ENCODE results near the gene DDX10. TPM values are rescaled to one million over a fixed set of nuclear protein-coding genes. Genes with fewer than 3 reads are reported as not detected.

DDX10 gene
- total RNA-seq, 4 donors from 2014 or later: 17.0 to 39.0 (median 34.3) TPM

DNA sequence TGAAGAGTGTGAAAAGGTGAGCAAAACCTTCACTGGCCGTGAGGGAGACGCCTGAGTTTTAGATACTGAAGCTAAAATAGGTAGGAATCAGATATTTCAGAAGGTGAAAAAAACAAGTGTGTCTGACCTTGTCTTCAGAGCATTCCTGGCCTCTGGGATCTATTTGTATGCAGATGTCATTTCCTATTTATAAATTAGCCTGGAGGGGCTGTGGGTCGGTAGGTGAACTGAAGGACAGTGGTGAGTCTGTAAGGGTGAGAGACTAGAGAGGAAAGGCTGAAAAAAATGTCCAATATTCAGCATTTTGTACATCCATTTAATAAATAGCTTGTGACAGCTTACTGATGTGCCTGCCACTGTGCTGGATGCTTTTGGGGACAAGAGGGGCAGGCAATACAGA lies 302.1 kb downstream of the DDX10 start:
- intact Hi-C loops (cut with DNase I): no loop called here
- TF ChIP-seq POLR2A (IDR thresholded peaks at IDR 0.05): no peak
- Histone ChIP-seq H3K27ac (no peak overlapping the region), H3K36me3 (no peaks in the 10 kb centered on the region), H3K27me3 (no peaks in the 10 kb centered on the region), H3K9me3 (no peaks in the 10 kb centered on the region), H3K4me3 (replicated peaks in 1 of 3) (no peak overlapping the region), H3K4me1 (no peaks in the 10 kb centered on the region)
- 42 to 55% methylated on average over 3 of the region's 3 CpGs for WGBS, 2 donors
- no peak for DNase-seq

DNA sequence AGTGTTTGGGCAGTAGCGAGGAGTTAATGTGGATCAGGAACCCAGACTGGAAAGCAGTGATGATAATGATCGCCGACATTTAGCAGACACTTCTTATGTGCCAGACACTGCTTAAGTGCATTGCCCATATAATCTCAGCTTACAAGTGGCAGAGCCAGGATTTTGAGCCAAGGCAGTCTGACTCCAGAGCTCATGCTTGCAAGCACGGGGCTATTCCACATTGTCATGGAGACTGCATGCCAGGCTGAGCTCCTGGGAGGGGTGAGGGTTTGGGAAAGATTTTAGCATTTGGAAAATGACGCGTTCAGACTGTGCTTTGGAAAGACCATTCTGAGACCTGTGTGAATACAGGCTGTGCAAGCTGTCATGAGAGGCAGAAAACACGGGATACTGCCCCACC lies 302.7 kb downstream of the DDX10 start:
- DNase-seq: no peak
- Histone ChIP-seq H3K36me3 (no peaks in the 10 kb centered on the region), H3K9me3 (no peaks in the 10 kb centered on the region), H3K27ac (no peak overlapping the region), H3K4me1 (no peaks in the 10 kb centered on the region), H3K27me3 (no peaks in the 10 kb centered on the region), H3K4me3 (replicated peaks in 1 of 3) (no peak overlapping the region)
- 58 to 61% methylated on average over 7 of the region's 7 CpGs for WGBS, 2 donors
- TF ChIP-seq POLR2A (IDR thresholded peaks at IDR 0.05): no peak
- TF ChIP-seq, protein P1, sequence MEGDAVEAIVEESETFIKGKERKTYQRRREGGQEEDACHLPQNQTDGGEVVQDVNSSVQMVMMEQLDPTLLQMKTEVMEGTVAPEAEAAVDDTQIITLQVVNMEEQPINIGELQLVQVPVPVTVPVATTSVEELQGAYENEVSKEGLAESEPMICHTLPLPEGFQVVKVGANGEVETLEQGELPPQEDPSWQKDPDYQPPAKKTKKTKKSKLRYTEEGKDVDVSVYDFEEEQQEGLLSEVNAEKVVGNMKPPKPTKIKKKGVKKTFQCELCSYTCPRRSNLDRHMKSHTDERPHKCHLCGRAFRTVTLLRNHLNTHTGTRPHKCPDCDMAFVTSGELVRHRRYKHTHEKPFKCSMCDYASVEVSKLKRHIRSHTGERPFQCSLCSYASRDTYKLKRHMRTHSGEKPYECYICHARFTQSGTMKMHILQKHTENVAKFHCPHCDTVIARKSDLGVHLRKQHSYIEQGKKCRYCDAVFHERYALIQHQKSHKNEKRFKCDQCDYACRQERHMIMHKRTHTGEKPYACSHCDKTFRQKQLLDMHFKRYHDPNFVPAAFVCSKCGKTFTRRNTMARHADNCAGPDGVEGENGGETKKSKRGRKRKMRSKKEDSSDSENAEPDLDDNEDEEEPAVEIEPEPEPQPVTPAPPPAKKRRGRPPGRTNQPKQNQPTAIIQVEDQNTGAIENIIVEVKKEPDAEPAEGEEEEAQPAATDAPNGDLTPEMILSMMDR (IDR thresholded peaks at IDR 0.05): no peak
- intact Hi-C loops (cut with DNase I): no loop called here

DNA sequence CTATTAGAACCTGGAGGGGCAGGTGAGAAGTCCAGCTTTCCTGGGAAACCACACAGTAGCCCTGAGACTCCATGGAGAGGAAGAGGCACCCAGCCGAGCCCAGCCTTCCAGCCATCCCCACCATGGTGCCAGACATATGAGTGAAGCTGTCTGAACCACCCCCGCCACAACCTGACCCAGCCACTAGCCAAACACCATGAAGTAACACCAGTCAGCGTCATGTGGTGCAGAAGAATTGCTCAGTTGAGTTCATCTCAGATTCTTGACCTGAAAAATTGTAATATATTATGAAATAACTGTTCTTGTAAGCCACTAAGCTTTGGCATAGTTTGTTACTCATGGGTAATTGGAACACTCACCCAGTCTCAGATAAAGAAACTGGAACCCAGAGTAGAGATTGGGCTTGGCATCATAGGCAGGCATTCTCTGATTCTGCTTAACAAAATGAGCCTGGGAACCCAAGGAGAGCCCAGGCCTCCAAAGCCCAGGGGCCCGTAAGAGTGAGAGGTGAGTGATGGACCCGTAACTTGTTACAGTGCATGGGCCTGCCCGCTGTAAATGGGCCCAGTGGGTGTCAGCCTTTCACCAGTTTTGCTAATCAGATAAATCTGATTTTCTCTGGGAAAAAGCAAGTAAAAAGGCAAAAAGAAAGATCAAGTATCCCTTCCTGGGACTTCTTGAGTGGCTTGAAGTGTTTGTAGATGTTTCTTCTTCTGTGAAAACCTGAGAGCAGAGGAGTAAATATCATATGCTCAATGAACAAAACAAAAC lies 305.5 kb downstream of the DDX10 start:
- no peak overlapping the region for H3K27ac ChIP-seq
- no peak overlapping the region for H3K4me3 ChIP-seq (replicated peaks in 1 of 3)
- H3K36me3 ChIP-seq: no peaks in the 10 kb centered on the region
- 78 to 91% methylated on average over 6 of the region's 6 CpGs for WGBS, 2 donors
- no peak for TF ChIP-seq POLR2A (IDR thresholded peaks at IDR 0.05)
- TF ChIP-seq, protein P1 (IDR thresholded peaks at IDR 0.05): no peak
- intact Hi-C loops (cut with DNase I): no loop called here
- no peaks in the 10 kb centered on the region for H3K9me3 ChIP-seq
- DNase-seq: no peak
- no peaks in the 10 kb centered on the region for H3K27me3 ChIP-seq
- H3K4me1 ChIP-seq: no peaks in the 10 kb centered on the region

DNA sequence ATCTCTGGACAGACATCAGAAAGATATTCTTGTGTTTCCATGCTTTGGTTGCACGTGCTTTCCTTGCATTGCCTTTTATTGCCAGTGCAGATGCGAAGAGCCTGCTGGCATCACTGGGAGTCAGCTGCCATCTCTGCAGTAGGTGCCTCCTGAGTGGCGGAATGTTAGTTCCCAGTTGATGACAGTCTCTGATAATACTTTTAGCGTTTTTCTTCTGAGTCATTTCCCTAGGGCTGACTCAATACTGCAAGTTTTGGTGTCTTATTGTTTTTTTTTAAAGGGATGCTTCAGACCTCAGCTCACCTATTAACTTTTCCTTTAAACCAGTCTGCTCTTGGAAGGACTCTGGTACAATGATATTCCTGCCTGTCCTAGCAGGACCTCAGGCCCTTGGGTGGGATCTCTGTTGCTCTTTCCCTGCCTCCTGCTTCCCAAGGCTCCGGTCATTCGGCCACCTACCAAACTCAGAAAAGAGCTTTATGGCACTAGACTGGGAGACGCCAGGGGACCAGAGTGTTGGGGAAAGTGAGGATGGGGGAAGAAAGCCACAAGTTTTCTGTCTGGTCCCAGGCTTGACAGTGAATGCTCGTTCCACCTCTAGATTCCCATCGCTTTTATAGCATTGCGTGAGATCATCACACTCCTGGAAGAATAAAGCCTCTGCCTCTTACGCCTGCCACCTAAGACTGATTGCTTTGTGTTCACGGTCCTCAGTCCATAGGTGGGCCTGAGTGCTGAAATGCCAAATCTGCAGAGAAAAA lies 308.7 kb downstream of the DDX10 start:
- no peak for TF ChIP-seq POLR2A (IDR thresholded peaks at IDR 0.05)
- TF ChIP-seq, protein P1 (IDR thresholded peaks at IDR 0.05): no peak
- Histone ChIP-seq H3K9me3 (no peaks in the 10 kb centered on the region), H3K27me3 (no peaks in the 10 kb centered on the region), H3K4me3 (replicated peaks in 1 of 3) (no peak overlapping the region), H3K27ac (no peak overlapping the region), H3K4me1 (no peaks in the 10 kb centered on the region), H3K36me3 (no peaks in the 10 kb centered on the region)
- 80 to 86% methylated on average over 12 of the region's 12 CpGs for WGBS, 2 donors
- intact Hi-C loops (cut with DNase I): no loop called here
- no peak for DNase-seq

DNA sequence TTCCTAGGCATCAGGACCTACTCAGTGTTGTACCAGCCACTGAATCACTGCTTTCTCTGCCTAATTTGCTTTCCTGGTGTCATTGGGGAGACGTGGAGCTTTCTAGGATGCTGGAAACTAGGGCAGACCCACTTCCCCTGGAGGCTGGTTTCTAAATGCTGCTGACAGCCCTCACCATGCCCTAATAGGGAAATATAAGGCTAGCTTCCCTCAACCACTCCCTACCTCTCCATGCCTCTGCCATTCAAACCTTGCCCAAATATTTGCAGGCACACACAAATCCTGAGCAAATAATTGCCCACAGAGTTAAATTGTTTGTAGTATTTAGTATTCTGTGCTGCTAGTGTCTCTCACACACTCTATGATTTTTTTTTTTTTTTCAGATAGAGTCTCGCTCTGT lies 310.2 kb downstream of the DDX10 start:
- H3K36me3 ChIP-seq: no peaks in the 10 kb centered on the region
- DNase-seq: no peak
- intact Hi-C loops (cut with DNase I): no loop called here
- H3K4me1 ChIP-seq: no peaks in the 10 kb centered on the region
- 60 to 76% methylated on average over 2 of the region's 2 CpGs for WGBS, 2 donors
- no peak for TF ChIP-seq POLR2A (IDR thresholded peaks at IDR 0.05)
- TF ChIP-seq, protein P1 (IDR thresholded peaks at IDR 0.05): no peak
- no peak overlapping the region for H3K4me3 ChIP-seq (replicated peaks in 1 of 3)
- H3K27ac ChIP-seq: no peak overlapping the region
- no peaks in the 10 kb centered on the region for H3K27me3 ChIP-seq
- no peaks in the 10 kb centered on the region for H3K9me3 ChIP-seq
